Activated gamma-delta T cell treated with anti-CD3 and anti-CD28 coated beads, Interleukin-2, amount 50 U/mL, for 16 hours (primary cell): ENCODE data around the gene MACROD2.

Source experiments
- DNase-seq: peaks from one replicate; pipeline ENCODE4 v3.0.0-alpha.2; 2020; ENCODE audit warnings: low read depth

Gene MACROD2

DNA sequence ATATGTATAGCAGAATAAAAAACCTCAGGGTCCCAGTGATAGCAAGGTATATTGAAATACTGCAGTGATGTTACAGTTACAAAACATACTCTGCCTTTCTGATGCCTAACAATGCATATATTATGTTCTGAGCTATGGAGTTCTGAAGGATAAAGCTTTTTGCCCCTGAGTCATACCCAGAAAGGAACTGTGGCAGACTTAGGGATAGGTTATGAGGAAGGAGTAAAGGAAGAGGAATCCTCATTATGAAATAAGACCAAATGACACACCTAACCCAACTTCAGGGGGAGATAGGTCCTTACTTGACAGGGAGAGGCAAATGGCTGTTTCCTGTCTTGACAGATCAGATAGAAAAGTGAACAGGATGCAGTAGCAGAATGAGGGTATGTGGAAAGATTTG lies 1282.7 kb downstream of the MACROD2 start:
- no peak for DNase-seq

DNA sequence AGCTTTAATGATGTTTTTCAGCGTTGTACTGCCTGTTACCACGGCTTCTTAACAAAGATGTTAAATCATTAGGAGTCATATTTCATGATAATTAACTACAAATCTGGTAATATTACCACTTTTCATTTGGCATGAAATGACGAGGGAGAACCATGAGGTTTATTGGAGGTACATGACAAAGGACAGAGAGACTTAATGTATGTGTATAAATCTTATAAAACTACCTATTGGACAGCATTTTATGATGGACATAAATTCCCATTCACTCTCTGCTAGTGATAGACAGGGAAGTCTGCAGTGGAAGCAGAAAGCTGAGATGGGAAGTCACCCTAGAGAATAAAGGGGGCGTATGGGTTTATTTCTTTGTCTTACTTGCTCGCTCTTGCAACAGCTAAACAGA lies 1292.0 kb downstream of the MACROD2 start:
- DNase-seq: no peak

DNA sequence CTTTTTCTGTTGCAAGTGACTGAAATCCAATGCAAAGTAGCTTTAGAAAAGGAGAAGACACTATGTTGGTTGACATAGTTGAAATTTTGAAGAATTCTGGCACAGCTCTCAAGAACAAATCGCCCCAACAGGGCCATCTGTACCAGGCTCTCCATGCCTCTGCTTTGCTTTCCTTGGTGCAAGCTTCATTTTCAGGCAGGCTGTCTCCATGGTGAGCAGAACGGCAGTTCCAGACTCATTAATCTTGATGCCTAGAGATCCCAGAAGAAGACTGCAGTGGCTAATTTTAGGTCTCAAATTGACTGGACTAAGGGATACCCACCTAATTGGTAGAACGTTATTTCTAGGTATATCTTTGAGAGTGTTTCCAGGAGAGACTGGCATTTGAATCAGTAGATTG lies 1292.8 kb downstream of the MACROD2 start:
- no peak for DNase-seq

DNA sequence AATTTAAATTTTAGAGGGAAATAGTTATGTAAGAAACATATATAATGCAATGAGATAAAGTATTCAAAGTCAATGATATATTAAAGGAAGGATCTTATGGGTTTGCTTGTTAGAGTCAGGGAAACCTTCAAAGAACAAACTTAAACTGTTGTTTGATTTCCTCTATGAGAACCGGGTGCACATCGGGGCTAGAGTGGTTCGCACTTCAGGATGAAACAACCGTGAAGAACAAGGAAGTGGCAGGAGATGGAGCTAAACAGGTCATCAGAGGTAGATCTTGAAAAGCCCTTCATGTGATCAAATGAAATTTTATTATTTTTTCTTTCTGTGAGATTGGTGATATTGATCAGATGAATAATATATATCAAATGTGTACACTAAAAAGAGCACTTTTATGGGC lies 1294.0 kb downstream of the MACROD2 start:
- no peak for DNase-seq

DNA sequence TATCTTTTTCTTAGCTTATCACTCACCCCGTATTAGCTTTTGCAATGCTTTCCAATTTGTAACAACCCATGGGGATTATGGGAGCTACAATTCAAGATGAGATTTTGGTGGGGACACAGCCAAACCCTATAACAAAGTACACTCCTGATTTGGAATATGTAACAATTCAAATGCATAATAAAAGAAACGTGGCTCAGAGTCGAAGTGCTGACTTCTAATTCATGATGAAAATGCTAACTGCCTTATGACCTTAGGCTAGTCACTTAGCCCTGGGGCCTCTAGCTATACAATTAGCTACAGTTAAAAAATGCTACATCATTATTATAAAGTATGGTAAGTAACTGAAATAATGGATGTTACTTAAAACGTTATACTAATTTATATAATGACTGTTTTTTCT lies 1297.1 kb downstream of the MACROD2 start:
- no peak for DNase-seq

DNA sequence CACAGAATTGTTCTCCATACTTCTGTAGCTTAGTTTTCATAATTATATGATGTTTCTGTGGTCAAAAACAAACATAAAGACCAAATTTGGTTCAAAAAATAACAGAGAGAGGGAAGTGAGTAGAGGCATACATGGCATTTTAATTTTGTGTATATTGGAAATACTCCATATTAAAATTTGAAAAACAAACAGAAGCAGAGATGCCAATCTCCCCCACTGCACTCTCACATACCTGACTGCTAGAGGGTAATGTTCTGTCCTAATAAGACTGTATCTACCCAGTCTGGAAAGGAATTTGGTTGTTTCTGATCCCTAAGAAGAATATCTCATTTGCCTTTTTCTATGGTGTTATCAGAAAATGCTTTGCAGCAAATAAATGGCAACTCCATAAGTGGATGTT lies 1301.1 kb downstream of the MACROD2 start:
- DNase-seq: no peak

DNA sequence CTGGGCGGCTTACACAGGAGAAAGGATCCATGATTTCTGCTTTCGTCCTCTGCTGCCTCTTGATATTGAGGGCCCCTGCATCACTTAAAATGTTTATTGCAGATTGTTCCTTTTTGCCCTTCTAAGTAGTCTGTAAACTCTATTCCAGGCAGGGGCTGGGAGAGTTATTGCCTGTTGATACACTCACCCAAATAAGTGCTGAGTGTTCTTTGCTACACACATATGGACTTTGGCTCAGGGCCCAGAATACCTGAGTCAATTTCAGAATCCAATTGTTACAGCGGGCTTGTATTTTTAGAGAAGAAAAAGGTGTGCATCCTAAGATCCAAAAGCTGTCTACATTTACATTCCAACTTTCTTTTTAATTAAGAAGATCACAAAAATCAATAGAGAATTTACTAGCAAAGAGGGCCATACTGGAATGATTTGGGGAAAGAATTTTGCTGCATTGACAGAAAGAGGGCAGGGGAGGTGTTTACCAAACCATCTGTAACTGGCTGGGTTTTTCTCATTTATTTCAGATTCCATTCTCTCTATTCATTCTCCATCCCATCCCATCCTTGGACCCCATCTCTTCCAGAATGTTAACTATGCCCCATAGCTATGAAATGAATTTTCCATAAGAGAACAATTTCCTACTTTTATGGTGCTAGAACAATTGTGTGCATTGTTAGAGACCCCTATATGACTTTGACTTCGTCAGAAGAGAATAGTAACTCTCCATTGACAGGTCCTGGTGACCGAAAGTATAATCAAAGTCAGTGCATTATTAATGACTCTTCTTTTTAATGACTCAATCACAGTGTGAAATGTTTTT lies 1302.0 kb downstream of the MACROD2 start:
- no peak for DNase-seq

DNA sequence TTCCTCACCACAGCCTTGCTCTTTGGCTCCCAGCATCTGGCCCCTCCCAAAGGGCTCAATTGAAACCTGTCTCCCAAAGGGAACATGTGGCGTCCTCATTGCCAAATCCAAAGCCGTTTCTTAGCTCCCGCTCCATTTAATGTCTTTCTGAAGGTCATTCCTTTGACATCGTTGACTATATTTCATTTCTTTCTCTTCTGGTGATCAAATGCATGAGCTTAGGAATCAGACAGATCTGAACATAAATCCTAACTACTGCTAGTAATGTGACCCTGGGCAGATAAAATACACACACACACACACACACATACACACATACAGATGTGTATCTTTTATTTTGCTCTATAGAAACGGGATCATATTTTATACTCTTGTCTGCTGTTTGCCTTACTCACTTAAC lies 1306.8 kb downstream of the MACROD2 start:
- DNase-seq: no peak

DNA sequence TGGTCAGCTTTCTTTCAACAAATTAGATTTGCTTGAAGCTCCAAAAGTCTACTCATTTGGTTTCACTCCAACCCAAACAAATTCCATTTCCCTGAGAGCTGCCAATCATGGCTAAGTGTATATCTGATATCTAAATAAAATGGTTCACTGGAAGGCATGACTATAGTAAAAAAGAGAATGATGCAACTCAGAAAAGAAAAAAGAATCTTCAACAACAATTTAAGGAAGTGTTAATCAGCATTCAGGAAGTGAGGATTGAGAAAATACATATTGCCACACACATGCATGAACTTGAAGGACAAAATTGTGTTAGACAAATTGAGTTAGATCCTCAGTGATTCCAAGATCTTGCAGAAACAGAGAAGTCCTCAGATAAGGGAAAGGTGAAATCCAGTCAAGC lies 1315.0 kb downstream of the MACROD2 start:
- no peak for DNase-seq

DNA sequence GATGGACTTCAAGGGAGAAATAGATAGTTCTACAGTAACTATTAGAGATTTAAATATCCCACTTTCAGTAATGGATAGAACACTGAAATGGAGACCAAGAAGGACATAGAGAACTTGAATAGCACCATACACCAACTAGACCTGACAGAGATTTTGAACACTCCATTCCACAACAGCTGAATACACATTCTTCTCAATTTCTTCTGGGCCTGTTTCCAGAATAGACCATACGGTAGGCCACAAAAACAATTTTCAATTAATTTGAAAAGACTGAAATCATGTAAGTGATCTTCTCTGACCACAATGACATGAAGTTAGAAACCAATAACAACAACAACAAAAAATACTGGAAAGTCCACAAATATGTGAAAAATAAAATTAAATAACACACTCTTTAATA lies 1321.2 kb downstream of the MACROD2 start:
- no peak for DNase-seq

DNA sequence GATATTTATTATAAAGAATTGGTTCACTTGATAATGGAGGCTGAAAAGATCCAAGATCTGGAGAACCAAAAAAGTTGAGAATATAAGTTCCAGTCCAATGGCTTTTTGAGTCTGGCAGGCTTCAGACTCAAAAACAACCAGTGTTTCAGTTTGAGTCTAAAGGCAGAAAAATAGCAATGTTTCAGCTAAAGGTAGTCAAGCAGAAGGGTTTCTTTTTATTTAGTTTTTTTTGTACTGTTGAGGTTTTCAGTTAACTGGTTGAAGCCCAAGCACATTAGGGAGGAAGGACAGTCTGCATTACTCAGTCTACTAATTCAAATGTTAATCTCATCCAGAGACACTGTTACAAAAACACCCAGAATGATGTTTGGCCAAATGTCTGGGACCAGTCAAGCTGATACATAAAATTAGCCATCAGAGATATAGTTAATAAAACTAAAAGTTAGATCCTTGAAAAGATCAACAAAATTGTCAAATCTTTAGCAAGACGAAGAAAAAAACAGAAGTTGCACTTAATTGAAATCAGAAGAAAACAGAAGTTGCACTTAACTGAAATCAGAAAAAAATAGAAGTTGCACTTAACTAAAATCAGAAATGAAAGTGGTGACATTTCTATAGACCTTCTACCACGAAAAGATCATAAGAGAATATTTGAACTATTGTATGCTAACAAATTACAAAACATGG lies 1322.4 kb downstream of the MACROD2 start:
- no peak for DNase-seq

DNA sequence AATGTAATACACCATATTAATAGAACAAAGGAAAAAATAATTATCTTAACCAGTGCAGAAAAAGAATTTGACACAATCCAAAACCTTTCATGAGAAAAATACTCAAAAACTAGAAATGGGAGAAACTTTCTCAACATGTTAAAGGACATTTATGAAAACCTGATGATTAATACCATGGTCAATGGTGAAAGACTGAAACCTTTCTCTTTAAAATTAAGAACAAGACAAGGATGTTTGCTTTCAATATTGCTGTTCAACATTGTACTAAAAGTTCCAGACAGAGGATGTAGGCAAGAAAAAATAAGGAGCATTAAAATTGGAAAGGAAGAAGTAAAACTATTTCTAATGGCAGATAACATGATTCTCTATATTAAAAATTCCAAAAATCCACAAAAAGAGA lies 1323.4 kb downstream of the MACROD2 start:
- no peak for DNase-seq

DNA sequence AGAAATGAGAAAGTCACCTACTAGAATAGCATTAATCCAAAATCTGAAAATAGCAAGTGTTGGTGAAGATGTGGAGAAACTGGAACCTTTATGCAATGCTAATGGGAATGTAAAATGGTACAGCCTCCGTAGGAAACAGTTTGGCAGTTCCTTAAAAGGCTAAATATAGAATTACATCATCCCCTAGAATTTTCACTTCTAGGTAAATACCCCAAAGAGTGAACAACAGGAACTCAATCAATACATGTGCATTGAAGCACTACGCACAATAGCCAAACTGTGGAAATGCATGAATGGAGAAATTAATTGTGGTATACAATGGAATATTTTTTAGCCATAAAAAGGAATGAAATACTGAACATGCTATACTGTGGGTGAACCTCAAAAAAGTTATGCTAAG lies 1324.1 kb downstream of the MACROD2 start:
- DNase-seq: no peak

DNA sequence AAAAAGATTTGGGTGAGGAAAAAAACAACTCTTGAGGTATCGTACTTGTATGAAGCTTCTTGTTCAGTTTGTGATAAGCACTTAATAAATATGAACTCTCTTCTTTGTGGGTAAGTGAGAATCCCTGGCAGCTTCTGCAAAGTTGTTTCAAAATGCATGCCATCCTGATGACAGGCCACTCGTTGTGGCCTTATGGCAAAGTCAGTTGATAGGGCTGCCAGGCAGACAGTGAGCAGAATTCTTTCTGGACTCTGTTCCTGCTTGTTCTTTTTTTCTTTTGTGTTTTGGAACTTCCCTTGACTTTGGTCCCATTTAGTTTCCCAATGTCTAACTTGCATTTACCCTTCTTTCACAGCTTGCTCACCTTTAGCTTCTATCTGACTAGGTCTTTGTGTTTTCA lies 1325.6 kb downstream of the MACROD2 start:
- DNase-seq: no peak

DNA sequence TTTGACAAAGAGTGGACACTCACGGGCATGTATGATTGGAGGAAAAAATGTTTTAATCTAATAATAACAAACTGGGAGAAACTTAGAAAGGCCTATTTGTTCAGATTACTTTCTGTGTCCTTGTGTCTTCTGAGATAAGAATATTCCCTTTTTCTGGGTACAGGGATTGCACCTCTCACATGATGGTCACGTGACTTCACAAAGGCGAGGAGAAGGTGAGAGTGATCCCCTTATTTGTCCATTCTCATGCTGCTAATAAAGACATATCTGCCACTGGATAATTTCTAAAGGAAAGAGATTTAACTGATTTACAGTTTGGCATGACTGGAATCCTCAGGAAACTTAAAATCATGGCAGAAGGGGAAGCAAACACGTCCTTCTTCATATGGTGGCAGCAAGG lies 1331.8 kb downstream of the MACROD2 start:
- DNase-seq: no peak

DNA sequence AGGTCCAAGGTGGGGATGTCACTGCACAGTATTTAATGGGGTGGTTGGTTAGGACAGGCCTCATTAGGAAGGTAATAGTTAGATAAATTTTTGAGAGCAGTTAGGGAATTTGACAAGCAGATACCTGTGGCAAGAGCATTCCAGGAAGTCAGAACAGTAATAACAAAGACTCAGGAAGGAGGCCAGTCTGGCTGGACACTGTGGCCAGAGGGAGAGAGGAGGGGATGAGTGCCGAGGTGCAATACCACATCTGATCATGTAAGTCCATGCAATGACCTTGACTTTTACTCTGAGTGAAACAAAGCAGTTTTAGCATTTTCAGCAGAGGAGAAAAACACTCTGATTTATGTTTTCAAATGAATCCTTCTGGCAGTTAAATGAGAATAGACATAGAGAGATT lies 1332.8 kb downstream of the MACROD2 start:
- DNase-seq: no peak

DNA sequence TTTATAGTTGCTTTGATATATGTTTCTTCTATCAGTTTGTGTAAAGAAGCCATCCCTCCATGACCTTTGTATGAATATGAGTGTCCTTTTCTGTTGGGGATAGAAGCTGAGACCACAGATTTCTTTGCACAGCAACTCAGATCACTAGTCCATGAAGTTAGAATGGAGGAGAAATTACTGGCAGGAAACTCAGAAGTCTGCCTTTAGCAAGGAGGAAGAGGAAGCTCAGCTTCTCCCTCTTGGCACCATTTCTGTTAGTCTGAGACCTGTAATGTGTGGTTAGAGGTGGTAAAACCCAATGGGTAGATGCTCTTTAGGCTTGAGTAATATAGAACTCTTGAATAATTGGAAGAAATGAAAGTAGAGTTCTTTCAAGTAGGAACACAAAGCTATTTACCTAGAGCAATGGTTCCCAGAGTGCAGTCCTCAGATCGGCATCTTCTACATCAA lies 1337.4 kb downstream of the MACROD2 start:
- no peak for DNase-seq

DNA sequence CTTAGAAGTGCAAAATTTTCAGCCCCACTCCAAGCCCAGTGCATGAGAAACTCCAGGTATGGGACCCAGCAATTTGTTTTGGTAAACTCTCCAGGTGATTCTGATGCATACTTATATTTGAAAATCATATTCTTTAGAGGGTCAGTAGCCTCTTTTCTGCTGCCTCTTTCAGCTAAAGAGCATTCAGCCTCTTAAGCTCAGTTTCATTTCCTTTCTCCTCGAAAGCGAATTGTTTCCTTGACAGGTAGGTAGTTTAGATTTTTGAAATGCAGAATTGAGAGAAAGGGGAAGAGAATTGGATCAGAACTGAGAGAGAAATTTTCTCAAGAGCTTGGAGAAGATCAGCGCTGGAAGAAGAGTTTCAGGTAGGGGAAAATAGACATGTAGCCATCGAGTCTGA lies 1337.9 kb downstream of the MACROD2 start:
- DNase-seq: no peak

DNA sequence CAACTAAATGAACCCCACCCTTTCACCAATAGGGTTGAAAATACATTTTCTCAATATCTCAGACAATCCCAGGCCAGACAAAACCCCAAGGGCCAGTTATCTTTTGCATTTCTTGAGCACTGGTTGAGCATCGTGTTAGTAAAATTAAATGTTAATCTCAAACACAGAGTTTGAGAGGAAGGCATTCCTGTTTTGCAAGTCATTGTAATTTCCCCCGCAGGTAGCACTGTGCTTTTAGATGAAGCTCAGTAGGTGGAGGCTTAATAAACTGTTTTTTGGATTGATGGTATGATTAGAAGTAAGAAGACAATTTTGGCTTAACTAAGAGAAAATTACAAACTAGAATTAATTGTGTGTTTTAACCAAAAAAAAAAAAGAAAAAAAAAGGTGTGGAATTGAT lies 1340.7 kb downstream of the MACROD2 start:
- DNase-seq: no peak

DNA sequence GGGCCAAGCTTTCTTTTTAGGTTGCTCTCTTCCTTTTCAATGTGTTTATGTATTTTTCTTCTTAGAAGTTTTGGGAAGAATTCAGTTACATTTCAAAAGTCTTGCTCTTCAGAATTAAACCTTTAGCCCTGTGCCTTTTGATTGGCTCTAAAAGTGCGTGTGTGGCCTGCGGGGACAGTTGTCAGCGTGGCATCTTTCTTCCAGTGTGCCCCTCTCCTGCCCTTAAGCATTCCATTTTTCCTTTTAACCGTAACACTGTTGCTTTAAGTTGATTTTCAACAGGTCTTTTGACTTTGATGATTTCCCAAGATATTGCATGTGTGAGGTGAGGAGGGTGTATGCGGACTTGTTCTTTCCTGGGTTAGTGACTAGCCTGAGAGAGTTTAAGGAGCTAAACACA lies 1341.2 kb downstream of the MACROD2 start:
- no peak for DNase-seq

DNA sequence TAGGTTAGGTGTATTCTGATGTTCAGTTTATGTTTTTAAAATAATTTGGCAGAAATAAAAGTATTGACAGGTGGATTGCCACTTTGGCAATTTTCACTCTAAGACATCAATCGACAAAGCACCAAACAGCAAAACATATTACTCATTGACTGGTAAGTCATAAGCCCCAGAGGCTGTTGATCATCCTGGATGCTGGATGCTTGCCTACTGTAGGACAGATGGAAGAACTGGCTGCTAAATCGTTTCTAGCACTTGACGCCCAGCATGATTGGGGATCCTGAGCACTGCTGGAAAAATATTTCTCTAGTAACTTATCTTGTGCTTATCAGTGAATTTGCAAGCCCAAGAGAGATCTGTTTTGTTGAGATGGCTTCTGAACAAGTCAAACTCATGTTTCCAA lies 1343.9 kb downstream of the MACROD2 start:
- no peak for DNase-seq

DNA sequence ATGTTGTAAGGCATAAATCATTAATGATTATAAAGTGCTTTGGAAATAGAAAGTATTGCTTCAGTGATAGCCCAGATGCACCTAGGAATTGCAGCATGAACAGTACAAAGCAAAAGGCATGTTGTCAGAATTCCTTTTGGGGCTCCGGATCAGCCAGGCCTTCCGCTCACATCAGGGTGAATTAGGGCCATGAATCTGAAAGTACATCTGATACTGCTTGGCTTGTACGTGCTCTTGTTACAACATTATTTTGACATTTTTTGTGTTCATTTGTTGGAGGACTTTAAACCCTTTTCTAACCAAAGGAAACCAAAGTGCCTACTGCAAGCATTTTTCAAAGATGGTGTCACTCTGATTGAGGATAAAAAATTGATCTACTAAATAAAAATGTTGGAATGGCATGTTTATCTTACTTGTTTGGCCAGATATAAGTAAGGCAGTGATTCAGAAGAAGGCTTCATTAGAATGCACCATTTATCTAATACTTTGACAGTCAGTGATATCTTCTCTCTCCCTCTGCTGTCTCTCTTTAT lies 1347.7 kb downstream of the MACROD2 start:
- DNase-seq: no peak

DNA sequence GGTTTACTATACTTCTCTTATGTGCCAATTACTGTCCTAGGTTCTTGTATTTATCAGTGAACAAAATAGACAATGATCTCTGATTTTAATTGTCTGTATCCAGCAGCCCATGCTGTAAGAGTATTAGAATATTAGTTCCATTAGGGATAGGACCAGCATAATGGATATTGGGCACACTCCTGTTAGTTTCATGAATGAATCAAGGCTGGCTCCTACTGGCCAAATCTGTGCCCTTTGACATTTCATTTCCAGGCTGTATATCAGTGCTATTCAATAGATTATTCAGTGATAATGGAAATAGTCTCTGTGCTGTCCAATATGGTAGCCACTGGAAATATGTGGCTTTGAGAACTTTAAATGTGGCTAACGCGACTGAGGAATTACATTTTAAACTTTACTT lies 1350.0 kb downstream of the MACROD2 start:
- no peak for DNase-seq
